Activated gamma-delta T cell treated with anti-CD3 and anti-CD28 coated beads, Interleukin-2, amount 50 U/mL, for 16 hours (primary cell): ENCODE results near the gene KLHDC10.
"Not testable (repeated sequence)": the region's sequence is repeated elsewhere in the genome, so short reads cannot be mapped to it uniquely, and the experiment has no call there.

Experiments used
- DNase-seq: peaks from one replicate; pipeline ENCODE4 v3.0.0-alpha.2; 2020; ENCODE audit warnings: low read depth

Gene KLHDC10

DNA sequence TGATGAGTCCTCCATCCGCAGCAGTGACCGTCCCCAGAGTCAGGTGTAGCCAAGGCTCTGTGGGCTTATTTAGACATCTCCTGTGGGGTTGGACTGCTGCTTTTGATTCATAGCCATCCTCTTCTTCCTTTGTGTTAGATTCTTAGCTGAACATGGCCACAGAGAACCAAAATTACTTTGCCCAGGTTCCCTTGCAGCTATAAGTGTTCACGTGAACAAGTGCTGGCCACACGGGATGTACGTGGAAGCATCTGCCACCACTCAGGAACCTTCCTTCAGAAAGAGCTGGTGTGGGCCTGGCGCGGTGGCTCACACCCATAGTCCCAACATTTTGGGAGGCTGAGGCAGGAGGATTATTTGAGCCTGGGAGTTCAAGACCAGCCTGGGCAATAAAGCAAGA lies 85.8 kb downstream of the KLHDC10 start:
- no peak for DNase-seq

DNA sequence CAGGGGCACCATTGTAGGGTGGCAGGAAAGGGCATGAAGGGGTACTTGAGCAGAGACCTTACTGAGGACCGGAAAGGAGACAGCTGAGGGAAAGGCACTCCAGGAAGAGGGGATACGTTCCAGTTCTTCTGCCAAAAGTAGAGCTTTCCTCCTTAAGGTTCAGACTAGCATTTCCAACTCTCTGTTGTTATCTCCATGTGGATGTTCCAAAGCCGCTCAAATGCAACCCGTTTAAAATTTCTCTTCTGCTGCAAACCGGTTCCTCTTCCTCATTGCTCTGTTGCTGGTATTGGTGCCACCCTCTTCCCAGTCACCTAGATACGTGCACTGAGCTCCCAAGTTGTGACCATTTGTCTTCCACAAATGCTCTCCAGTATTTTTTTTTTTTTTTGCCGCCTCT lies 87.4 kb downstream of the KLHDC10 start:
- no peak for DNase-seq

DNA sequence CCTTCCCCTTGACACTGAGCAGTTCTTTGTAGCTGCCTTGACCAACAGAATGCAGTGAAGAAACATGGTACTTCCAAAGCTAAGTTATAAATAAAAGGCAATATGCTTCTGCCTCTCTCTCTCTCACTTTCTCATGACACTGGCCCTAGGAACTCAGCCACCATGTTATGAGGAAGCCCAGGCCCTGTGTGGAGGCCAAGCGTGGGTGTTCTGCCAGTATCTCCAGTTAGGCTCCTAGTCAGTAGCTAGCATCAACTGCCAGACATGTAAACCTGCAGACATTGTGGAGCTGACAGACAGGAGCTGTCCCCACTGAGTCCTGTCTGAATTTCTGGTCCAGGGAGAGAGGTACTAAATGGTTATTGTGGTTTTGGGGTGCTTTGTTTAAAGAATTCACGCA lies 89.7 kb downstream of the KLHDC10 start:
- no peak for DNase-seq

DNA sequence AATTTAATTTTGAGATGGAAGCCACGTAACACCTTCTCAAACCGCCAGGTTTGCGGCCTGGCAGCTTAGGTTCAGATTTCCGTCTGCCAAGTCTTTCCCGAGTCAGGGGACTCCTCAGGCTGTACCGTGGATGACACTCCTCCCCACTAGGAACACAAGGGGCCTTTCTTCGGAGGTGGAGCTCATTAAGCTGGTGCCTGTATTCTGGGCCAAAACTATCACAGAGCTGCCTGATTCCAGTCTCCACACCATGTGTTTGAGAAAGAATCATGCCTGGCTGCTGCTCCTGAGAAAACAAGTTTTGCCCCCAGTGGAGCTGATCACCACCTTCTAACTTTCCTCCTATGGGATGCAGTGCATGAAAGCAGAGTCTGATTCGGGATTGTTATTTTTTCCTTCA lies 90.1 kb downstream of the KLHDC10 start:
- DNase-seq = no peak

DNA sequence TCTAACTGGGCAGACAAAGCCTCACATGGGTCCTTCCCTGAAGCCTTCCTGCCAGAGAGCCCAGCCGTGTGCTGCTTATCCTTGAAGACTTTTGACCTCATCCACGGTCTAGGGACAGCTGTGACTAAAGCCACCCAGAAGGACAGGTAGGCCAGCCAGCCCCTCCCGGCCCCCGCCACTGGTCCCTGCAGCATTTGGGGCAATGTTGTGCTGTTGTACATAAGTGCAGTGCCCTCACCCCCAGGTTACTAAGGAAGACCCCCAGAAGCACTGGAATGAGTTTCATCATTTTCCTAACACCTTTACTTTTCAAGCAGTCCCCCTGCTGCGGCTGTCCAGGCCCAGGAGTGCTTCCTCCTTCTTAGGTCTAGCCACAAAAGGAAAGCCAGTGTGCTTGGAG lies 91.9 kb downstream of the KLHDC10 start:
- no peak for DNase-seq

DNA sequence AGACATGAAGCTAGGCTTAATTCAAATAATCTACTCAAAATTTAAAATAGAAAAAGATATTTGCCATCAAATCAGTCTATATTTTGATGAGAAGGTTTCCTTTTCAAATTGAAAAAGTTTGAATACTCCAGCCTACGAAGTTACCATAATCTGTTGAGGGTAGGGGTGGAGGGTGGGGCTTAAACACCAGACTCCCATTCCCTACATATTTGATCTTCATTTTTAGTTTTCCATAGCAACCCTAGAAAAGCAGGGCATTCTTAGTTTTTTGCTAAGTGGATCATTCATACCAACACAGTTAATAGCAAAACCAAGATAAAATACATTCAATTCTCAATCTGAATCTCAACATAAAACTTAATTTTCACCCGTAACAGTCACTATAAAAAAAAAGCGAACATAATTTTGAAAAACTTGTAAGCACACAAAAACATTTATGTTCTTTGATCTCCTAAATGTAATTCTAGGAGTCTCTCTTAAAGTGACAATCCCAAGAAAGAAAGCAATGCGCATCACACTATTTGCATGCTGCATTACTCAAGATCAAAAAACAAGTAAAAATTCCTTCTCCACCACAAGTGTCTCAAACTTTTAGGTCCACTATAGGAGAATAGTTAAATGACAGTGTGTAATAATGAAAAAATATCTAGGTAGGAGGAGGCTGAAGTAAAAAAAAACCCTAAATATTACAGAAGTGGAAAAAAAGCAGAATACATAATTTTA lies 104.1 kb downstream of the KLHDC10 start:
- DNase-seq = no peak

DNA sequence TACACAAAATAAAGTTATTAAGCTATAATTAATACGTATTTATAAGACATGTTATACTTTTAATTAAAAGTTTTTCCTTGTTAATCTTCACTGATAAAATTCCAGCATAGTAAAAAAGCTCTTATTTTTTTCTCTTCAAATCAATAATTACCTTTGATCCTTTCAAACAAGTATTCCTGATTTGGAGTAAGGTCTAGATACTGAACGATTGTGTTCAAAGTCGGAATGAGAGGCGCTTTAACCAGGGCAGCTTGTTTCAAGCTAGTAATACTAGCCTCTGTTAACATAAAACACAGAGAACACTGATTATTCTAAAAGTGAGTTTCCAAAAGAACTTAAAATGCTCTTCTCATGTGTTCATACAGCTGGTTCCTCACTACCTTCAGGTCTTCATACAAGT lies 107.9 kb downstream of the KLHDC10 start:
- no peak for DNase-seq

DNA sequence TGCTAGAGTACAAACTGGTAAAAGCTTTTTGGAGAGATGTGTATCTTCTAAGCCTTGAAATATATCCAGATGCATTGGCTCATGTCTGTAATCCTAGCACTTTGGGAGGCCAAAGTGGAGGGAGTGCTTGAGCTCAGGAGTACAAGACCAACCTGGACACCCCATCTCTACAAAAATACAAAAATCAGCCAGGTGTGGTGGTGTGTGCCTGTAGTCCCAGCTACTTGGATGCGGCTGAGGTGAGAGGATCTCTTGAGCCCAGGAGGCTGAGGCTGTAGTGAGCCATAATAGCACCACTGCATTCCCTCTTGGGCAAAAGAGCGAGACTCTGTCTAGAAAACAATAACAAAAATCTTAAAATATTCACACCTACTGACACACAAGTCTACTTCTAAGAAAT lies 109.3 kb downstream of the KLHDC10 start:
- DNase-seq = no peak

DNA sequence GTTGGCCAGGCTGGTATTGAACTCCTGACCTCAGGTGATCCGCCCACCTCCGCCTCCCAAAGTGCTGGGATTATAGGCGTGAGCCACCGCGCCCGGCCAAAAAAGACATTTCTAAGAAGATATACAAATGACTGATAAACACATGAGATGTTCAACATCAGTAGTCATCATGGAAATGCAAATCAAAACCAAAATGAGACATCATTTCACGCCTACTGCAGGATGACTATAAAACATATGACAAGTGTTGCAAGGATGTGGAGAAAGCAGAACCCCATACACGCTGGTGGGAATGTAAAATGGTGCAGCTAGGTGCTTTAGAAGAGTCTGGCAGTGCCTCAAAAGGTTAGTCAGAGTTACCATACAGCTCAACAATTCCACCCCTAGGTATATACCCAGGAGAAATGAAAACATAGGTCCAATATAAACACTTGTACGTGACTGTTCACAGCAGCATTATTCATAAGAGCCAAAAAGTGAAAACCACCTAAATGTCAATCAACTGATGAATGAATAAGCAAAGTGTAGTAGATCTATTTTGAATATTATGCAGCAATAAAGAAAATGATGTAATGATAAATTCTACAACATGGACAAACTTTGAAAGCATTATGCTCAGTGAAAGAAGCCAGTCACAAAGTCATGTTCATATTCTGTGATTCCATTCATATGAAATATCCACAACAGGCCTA lies 110.4 kb downstream of the KLHDC10 start:
- DNase-seq = no peak

DNA sequence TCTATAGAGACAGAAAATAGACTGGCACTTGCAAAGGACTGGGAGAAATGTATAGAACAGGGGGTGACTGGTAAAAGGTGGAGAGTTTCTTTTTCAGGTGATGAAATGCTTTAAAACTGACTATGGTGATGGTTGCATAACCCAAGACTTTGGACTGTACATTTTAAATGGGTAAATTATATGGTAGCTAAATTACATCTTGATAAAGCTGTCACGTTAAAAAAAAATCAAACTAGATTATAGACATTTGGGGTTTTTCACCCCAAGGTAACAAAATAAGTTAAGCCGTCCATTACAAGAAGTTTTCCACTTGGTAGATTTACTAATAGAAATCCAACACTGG lies 110.9 kb downstream of the KLHDC10 start:
- no peak for DNase-seq

DNA sequence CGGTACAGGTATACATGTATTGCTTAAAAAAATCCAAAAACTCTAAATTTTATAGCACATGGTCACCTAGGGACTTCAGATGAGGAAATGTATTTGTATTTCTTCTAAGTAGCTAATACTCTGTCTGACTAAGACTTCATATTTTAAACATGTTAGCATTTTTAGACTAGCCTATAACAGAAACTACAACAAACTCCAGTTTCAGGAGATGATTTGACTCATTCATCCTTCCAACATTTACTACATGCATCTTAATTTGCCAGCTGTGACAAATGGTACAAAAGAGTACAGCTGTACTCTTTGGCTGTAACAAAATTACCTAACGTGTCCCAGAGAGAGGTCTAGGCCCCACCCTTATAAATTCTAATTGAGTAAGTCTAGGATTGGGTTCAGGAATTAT lies 112.7 kb downstream of the KLHDC10 start:
- no peak for DNase-seq

DNA sequence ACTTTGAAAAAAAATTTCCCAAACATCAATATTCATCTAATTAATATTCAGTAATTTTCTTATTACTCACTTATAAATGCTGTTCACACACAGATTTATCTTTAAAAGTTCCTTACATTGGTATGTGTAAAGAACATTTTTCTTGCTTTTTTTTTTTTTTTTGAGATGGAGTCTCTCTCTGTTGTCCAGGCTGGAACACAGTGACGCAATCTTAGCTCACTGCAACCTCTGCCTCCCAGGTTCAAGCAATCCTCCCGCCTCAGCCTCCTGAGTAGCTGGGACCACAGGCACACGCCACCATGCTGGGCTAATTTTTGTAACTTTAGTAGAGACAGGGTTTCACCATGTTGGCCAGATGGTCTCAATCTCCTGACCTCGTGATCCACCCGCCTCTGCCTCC lies 114.0 kb downstream of the KLHDC10 start:
- DNase-seq = not testable (repeated sequence)
